Subcutaneous adipose tissue (tissue), 4 donors: ENCODE data around the gene MYCT1. TPM values are rescaled to one million over a fixed set of nuclear protein-coding genes. Genes with fewer than 3 reads are reported as not detected.

ENCODE experiments used
- total RNA-seq, 4 donors: library from RNA; depleted of rRNA; stranded (reverse); fragments of >200 nt; gene quantifications; one replicate each; pipeline ENCODE4 v1.1.0, GENCODE V29; 2016
- TF ChIP-seq, protein P1 (sequence below): fragments of 450-650 bp; IDR thresholded peaks from one replicate; pipeline ENCODE4 v1.5.1; 2016; ENCODE audit warnings: low read depth, mild to moderate bottlenecking, control low read depth, antibody characterized with exemption, moderate library complexity

The MYCT1 gene
- total RNA-seq, 4 donors from 2014 or later, result 8.8 to 34.5 (median 23.7) TPM

DNA sequence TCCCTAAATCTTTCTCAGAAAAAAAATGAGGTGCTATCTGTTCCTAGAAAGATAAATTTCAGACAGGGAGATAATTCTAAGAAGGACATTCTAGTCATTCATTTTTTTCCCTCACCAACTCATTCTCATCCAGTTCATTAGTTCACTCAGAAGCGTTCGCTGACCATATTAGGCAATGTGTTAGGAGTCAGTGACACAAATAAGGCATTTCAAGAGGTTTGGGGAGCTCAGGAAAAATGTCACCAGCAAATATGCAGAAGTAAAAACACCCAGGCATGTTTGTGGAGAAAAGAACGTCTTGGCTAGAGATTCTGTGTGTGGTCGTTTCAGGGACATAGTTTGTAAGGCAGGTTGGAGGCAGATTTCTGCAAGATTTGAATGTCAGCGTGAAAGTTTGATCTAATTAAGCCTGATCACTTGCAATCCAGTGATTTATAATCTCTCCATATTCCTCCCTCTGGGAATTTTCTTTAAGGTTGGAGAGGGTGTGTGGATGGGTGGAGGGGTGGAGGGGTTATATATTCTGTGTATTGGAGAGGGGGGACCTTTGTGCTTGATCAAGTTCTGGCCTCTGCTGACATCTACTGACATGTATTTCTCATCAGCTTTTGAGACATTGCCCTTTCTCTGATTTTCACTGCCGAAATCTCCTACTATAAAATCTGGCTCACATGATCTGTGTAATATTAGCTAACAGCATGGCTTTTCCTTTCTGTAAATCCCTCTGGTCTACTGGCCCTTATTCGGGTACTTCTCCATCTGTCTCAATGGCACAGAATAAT lies 3.6 kb downstream of the MYCT1 start:
- TF ChIP-seq, protein P1, sequence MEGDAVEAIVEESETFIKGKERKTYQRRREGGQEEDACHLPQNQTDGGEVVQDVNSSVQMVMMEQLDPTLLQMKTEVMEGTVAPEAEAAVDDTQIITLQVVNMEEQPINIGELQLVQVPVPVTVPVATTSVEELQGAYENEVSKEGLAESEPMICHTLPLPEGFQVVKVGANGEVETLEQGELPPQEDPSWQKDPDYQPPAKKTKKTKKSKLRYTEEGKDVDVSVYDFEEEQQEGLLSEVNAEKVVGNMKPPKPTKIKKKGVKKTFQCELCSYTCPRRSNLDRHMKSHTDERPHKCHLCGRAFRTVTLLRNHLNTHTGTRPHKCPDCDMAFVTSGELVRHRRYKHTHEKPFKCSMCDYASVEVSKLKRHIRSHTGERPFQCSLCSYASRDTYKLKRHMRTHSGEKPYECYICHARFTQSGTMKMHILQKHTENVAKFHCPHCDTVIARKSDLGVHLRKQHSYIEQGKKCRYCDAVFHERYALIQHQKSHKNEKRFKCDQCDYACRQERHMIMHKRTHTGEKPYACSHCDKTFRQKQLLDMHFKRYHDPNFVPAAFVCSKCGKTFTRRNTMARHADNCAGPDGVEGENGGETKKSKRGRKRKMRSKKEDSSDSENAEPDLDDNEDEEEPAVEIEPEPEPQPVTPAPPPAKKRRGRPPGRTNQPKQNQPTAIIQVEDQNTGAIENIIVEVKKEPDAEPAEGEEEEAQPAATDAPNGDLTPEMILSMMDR, result no peak

GRCh38 chr6:152701863-152702401 lies 4.2 kb downstream of the MYCT1 start:
- TF ChIP-seq, protein P1, result no peak

- TF ChIP-seq, protein P1, result no peak
These were observed 7.6 kb downstream of the MYCT1 start for GRCh38 chr6:152705327-152705726.

GRCh38 chr6:152716322-152716721 lies 18.6 kb downstream of the MYCT1 start:
- TF ChIP-seq, protein P1, result no peak

DNA sequence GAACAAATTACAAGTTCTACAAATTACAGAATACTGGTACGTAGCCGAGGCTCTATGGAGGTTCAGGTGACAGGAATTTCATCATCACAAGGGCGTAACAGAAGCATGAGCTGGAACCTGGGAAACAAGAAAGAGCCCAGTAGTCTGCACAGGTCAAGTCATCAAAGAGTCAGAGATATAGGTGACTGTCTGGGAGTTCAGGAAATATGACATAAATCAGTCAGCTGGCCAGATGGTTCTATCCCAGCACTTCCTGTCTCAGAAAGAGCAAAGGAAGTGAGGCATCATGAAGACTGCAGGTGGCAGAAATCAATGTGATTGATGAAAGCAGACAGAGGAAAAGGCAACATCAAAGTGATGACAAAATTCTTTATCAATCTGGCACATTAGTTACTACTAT lies 23.3 kb downstream of the MYCT1 start:
- TF ChIP-seq, protein P1, result no peak

DNA sequence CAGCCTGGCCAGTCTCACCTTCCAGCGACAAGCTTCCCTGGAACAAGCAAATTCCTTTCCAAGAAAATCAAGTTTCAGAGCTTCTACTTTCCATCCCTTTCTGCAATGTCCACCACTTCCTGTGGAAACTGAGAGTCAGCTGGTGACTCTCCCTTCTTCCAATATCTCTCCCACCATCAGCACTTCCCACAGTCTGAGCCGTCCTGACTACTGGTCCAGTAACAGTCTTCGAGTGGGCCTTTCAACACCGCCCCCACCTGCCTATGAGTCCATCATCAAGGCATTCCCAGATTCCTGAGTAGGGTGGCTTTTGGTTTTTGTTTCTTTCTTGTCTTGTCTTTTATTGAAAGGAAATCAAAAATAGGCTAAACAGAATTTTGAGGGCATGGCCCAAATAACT lies 24.3 kb downstream of the MYCT1 start:
- TF ChIP-seq, protein P1, result no peak

DNA sequence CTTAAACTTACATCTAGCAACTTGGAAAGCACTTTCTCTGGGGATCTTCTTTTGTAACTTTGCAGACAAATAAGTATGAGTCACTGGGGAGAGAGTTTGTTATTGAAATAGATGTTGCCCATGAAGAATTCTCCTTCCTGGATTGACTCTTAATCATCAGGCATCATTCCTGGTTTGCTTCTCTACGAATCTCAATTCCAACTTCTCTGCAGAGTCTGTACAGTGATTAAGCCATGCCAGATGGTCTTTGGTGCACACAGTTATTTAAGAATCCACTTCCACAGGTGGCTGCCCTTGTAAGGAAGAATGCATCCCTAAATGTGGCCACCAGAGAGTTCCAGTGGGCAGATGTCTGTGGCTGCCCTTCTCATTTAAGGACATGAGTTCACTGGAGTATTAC lies 25.7 kb downstream of the MYCT1 start:
- TF ChIP-seq, protein P1, result no peak
